ENCODE results near the gene GJD4.

GJD4 gene

GRCh38 chr10:35568483-35569015 lies 36.6 kb upstream of the GJD4 start:
- DNase-seq, result no peak
- no peak overlapping the region for H3K4me3 ChIP-seq (ENCODE audit: low read depth, low read length)
- H3K27ac ChIP-seq, result no peak overlapping the region
- no peaks in the 10 kb centered on the region for H3K9me3 ChIP-seq (ENCODE audit: severe bottlenecking)
- TF ChIP-seq, protein P1, sequence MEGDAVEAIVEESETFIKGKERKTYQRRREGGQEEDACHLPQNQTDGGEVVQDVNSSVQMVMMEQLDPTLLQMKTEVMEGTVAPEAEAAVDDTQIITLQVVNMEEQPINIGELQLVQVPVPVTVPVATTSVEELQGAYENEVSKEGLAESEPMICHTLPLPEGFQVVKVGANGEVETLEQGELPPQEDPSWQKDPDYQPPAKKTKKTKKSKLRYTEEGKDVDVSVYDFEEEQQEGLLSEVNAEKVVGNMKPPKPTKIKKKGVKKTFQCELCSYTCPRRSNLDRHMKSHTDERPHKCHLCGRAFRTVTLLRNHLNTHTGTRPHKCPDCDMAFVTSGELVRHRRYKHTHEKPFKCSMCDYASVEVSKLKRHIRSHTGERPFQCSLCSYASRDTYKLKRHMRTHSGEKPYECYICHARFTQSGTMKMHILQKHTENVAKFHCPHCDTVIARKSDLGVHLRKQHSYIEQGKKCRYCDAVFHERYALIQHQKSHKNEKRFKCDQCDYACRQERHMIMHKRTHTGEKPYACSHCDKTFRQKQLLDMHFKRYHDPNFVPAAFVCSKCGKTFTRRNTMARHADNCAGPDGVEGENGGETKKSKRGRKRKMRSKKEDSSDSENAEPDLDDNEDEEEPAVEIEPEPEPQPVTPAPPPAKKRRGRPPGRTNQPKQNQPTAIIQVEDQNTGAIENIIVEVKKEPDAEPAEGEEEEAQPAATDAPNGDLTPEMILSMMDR (IDR thresholded peaks at IDR 0.05; ENCODE audit: low read depth, low read length), result no peak
- H3K27me3 ChIP-seq (ENCODE audit: insufficient read depth, low read depth, severe bottlenecking), result no peaks in the 10 kb centered on the region
- H3K36me3 ChIP-seq, result no peaks in the 10 kb centered on the region; the same call in none of the 2 replicates

DNA sequence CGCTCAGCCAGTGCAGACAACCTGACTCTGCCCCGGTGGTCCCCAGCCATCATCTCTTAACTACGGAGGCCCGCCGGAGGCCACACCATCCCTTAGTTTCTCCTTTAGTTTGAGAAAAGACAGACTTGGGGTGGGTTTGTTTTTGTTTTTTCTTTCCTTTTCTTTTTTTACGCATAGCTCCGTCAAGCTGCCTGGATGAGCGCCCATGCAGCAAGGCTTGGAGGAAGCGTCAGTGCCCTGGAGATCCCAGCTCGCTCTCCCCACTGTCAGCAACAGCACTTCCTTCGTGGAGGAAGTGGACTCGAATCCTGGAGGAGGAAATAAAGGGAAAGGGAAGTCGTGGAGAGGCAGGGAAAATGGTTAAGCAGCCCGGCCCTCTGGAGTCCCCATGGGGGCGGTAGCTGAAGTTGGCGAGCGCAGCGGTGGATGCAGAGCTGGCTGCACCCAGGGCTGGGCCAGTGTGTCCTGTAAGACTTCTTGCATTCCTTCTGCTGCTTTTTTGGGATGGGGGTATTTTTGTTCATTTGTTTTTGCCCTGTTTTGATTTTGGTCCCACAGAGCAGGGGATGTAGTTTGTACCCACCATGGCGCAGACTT lies 35.9 kb upstream of the GJD4 start:
- no peaks in the 10 kb centered on the region for H3K27me3 ChIP-seq (ENCODE audit: insufficient read depth, low read depth, severe bottlenecking)
- H3K36me3 ChIP-seq, result no peaks in the 10 kb centered on the region; the same call in none of the 2 replicates
- TF ChIP-seq, protein P1 (IDR thresholded peaks at IDR 0.05; ENCODE audit: low read depth, low read length), result no peak
- no peak overlapping the region for H3K27ac ChIP-seq
- no peak overlapping the region for H3K4me3 ChIP-seq (ENCODE audit: low read depth, low read length)
- DNase-seq, result no peak
- H3K9me3 ChIP-seq (ENCODE audit: severe bottlenecking), result no peaks in the 10 kb centered on the region

DNA sequence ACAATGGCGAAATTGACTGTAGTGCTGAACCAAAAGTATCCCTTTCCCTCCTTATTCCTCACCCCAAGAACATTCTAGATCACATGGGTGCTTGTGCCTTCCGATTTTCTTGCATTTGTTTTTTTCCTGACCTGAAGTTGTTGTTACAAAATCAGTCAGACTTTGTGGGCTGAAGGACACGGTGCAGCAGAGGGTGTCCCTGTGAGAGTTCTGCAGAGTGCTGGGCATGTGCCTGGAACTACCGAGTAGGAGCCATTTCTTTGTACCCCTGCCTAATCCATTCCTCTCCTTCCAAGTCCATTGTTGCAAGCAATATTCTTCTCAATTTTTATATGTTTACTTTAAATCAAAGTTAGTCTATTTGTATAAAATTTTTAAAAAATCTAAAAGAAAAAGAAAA lies 35.3 kb upstream of the GJD4 start:
- no peak for DNase-seq
- TF ChIP-seq, protein P1 (IDR thresholded peaks at IDR 0.05; ENCODE audit: low read depth, low read length), result no peak
- Histone ChIP-seq H3K36me3 (no peaks in the 10 kb centered on the region; the same call in none of the 2 replicates), H3K4me3 (ENCODE audit: low read depth, low read length) (no peak overlapping the region), H3K27me3 (ENCODE audit: insufficient read depth, low read depth, severe bottlenecking) (no peaks in the 10 kb centered on the region), H3K9me3 (ENCODE audit: severe bottlenecking) (no peaks in the 10 kb centered on the region), H3K27ac (no peak overlapping the region)

DNA sequence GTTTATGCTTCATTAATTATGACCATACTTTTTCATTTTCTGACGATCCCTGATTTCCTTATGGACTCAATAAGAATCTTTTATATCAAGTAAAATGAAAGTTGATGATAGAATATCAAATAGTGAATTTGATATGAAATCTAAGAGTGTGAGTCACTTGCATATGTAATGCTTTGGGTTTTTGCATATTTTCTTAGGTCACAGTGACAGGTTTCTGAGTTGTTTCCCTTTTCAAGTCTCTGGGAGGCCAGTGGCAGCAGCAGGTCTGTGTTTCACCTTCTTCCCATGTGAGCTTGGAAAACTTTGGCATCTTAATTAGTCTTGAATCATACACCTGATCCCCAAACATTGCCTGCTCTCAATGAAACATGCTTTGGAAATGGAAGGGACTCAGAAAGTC lies 34.7 kb upstream of the GJD4 start:
- no peaks in the 10 kb centered on the region; the same call in none of the 2 replicates for H3K36me3 ChIP-seq
- TF ChIP-seq, protein P1 (IDR thresholded peaks at IDR 0.05; ENCODE audit: low read depth, low read length), result no peak
- no peak for DNase-seq

GRCh38 chr10:35572583-35572982 lies 32.6 kb upstream of the GJD4 start:
- Histone ChIP-seq H3K9me3 (ENCODE audit: severe bottlenecking) (no peaks in the 10 kb centered on the region), H3K36me3 (no peaks in the 10 kb centered on the region; the same call in none of the 2 replicates)
- DNase-seq, result no peak

More for the DNA sequence above, 34.7 kb upstream of the GJD4 start:
- no peaks in the 10 kb centered on the region for H3K27me3 ChIP-seq (ENCODE audit: insufficient read depth, low read depth, severe bottlenecking)
- no peak overlapping the region for H3K27ac ChIP-seq
- H3K4me3 ChIP-seq (ENCODE audit: low read depth, low read length), result no peak overlapping the region
- H3K9me3 ChIP-seq (ENCODE audit: severe bottlenecking), result no peaks in the 10 kb centered on the region

More at GRCh38 chr10:35572583-35572982, 32.6 kb upstream of the GJD4 start:
- TF ChIP-seq, protein P1 (IDR thresholded peaks at IDR 0.05; ENCODE audit: low read depth, low read length), result no peak
- Histone ChIP-seq H3K4me3 (ENCODE audit: low read depth, low read length) (no peak overlapping the region), H3K27ac (no peak overlapping the region), H3K27me3 (ENCODE audit: insufficient read depth, low read depth, severe bottlenecking) (no peaks in the 10 kb centered on the region)

Data from WERI-Rb-1 (cell line).